CD8-positive, alpha-beta memory T cell (primary cell): ENCODE data around the gene BMF. TPM values are rescaled to one million over a fixed set of nuclear protein-coding genes. Genes with fewer than 3 reads are reported as not detected.
A peak's percentile ranks its signal among the peaks of the same experiment; 100 is the strongest.

Experiments
- CTCF ChIA-PET: fragments of 350-600 bp; sonication (Branson Sonifier 250); formaldehyde crosslinking; loops from one replicate; lab custom pipeline; 2021; ENCODE audit warnings: antibody characterized with exemption; lab: Charles Lee
- POLR2A ChIA-PET: fragments of 350-600 bp; sonication (Branson Sonifier 250); formaldehyde crosslinking; loops from one replicate; lab custom pipeline; 2021; ENCODE audit warnings: antibody characterized with exemption; lab: Charles Lee
- DNase-seq, 5 donors: peaks; one replicate each; pipeline versions ENCODE4 v3.0.0 to v3.0.0-alpha.2; 2020 to 2022; ENCODE audit warnings: mixed read lengths in 1 of 5
- H3K27ac ChIP-seq: one replicate; pipeline ENCODE4 v1.7.0; 2013; ENCODE audit warnings: low read depth, mild to moderate bottlenecking, low read length, moderate library complexity
- H3K27me3 ChIP-seq: 2 replicates; pipeline ENCODE4 v1.7.0; 2013; ENCODE audit warnings: low read length, mild to moderate bottlenecking; ENCODE audit not compliant: insufficient read depth, poor library complexity, severe bottlenecking
- H3K36me3 ChIP-seq: 2 replicates; pipeline ENCODE4 v1.7.0; 2013; ENCODE audit warnings: mild to moderate bottlenecking, low read length, moderate library complexity; ENCODE audit not compliant: insufficient read depth
- H3K4me1 ChIP-seq: 2 replicates; pipeline ENCODE4 v1.7.0; 2013; ENCODE audit warnings: mild to moderate bottlenecking, low read length, moderate library complexity; ENCODE audit not compliant: insufficient read depth
- H3K4me3 ChIP-seq: 2 replicates; pipeline ENCODE4 v1.7.0; 2013; ENCODE audit warnings: mild to moderate bottlenecking, low read length
- H3K9me3 ChIP-seq: 2 replicates; pipeline ENCODE4 v1.7.0; 2013; ENCODE audit warnings: mild to moderate bottlenecking, low read length
- H3K27ac Mint-ChIP-seq, 8 donors: one replicate each; pipeline ENCODE4 v1.8.0; 2020 to 2021; ENCODE audit warnings: mixed read lengths in 8 of 8, mild to moderate bottlenecking in 6 of 8, inconsistent platforms in 3 of 8, moderate library complexity in 3 of 8
- H3K27me3 Mint-ChIP-seq, 2 donors: one replicate each; pipeline ENCODE4 v1.8.0; 2020 to 2021; ENCODE audit warnings: mixed read lengths in 2 of 2, mild to moderate bottlenecking in 1 of 2, moderate library complexity in 1 of 2
- H3K36me3 Mint-ChIP-seq, 3 donors: one replicate each; pipeline ENCODE4 v1.8.0; 2020 to 2021; ENCODE audit warnings: mixed read lengths in 3 of 3, inconsistent platforms in 1 of 3, mild to moderate bottlenecking in 1 of 3
- H3K4me1 Mint-ChIP-seq, 3 donors: one replicate each; pipeline ENCODE4 v1.8.0; 2020 to 2021; ENCODE audit warnings: mixed read lengths in 3 of 3, inconsistent platforms in 1 of 3, mild to moderate bottlenecking in 1 of 3
- H3K4me3 Mint-ChIP-seq, 7 donors: one replicate each; pipeline ENCODE4 v1.8.0; 2020 to 2021; ENCODE audit warnings: mixed read lengths in 7 of 7, mild to moderate bottlenecking in 6 of 7, moderate library complexity in 4 of 7, inconsistent platforms in 2 of 7
- H3K9me3 Mint-ChIP-seq, 5 donors: one replicate each; pipeline ENCODE4 v1.8.0; 2020 to 2022; ENCODE audit warnings: mixed read lengths in 5 of 5, mild to moderate bottlenecking in 3 of 5, moderate library complexity in 2 of 5, inconsistent platforms in 1 of 5
- polyA plus RNA-seq: library from polyadenylated mRNA; unstranded; fragments of 300-500 nt; fragmentation: Illumina TruSeq; gene quantifications from one replicate; pipeline ENCODE4 v1.2.3, GENCODE V29; 2021
- total RNA-seq, 2 experiments: library from RNA; stranded (reverse); gene quantifications; one replicate each; pipeline ENCODE4 v1.2.3, GENCODE V29; 2021

The BMF gene
- total and polyA plus RNA-seq, 3 experiments from 2014 or later, result 2.3 to 16.8 (median 15.3) TPM

DNA sequence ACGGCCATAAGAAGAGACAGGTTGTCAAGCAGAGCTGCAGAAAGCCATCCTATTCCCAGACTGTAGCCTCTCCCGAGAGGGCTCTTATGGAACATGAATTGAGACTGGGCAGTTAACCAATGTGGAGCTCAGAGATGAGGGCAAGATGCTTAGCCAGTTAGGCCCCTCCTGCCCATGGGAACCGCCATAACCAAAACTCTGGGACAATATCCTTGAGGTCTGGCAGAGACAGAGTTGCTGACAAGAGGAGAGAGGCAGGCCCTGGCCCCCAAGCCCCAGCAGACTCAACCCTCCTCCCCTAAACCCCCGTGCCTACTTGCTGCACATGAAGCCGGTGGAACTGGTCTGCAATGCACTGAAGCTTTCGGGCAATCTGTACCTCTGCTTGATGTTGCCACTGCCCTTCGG is 4.8 kb downstream of the BMF start:
- Mint-ChIP-seq H3K4me3 (no peak overlapping the region), H3K27me3 (peaks cover 0 to 3% of the 10 kb centered on the region in 2 donors), H3K36me3 (peaks cover 0 to 22% (median 0%) of the 10 kb centered on the region in 3 donors), H3K9me3 (no peaks in the 10 kb centered on the region), H3K27ac (peak overlapping the region in 1 of 8 donors; percentile 79), H3K4me1 (peaks cover 63 to 87% (median 64%) of the 10 kb centered on the region in 3 donors)
- DNase-seq, result peak in 1 of 5 donors; percentile 35
- H3K27ac ChIP-seq, result no peak overlapping the region
- no peaks in the 10 kb centered on the region for H3K36me3 ChIP-seq
- ChIA-PET POLR2A (no interaction called here), CTCF (interaction anchor here (0.7 to 15.6 kb wide), 20 partner anchors 10 to 219 kb away, joined by 3 to 186 read pairs (median 10); partner anchors contain the start of genes BUB1B, INAFM2 and SRP14)
- no peak overlapping the region for H3K4me3 ChIP-seq
- H3K27me3 ChIP-seq, result no peaks in the 10 kb centered on the region
- no peaks in the 10 kb centered on the region for H3K9me3 ChIP-seq
- peaks cover 66% of the 10 kb centered on the region for H3K4me1 ChIP-seq

DNA sequence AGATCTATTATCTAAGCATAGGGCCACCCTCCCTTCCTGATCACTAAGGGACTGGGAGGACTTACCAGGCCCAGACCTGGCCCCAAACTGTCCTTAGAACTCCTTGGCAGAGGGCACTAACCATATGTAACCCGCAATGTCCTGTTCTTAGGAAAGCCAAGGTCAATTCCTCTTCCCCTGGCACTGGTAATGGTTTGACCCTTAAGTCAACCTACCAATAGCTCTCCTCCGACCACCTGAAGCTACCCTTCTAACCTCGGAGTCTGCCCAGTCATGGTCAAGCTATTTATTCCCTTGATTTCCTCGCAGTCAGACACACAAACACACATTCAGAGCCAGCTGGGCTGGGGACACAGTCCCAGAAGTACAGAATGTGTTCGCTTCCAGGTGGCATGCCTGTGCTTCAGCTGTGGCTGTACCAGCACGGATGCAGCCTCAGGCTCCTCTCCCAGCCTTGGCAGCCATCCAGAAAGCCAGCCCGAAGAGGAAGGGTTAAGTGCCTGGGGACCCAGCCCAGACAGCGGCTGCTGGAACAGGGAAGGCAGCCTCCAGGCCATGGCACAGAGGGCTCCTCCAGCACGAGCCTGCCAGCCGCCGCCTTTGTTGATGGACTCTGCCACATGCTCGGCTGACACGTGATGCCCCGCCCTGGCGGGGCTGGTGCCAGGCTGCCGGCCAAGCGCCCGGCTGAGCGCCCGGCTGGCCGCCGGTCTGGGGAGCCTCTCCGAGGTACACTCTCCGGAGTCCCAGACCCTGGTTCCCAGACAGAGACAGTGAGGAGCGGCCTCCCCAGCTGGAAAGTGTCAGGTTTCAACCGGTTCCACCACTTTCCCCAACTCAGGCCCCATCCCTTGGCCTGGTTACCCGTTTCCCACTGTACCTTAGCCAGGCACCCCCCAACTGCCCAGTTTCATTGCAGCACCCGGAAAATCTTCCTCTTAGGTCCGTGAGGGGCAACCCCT is 5.5 kb downstream of the BMF start:
- Histone ChIP-seq H3K9me3 (no peaks in the 10 kb centered on the region), H3K4me3 (no peak overlapping the region), H3K36me3 (no peaks in the 10 kb centered on the region), H3K27ac (no peak overlapping the region), H3K4me1 (peaks cover 71% of the 10 kb centered on the region), H3K27me3 (no peaks in the 10 kb centered on the region)
- Mint-ChIP-seq H3K27me3 (peaks cover 0 to 2% of the 10 kb centered on the region in 2 donors), H3K36me3 (peaks cover 0 to 18% (median 0%) of the 10 kb centered on the region in 3 donors), H3K4me1 (peaks cover 67 to 91% (median 70%) of the 10 kb centered on the region in 3 donors), H3K9me3 (no peaks in the 10 kb centered on the region), H3K4me3 (no peak overlapping the region), H3K27ac (no peak overlapping the region)
- CTCF ChIA-PET, result interaction anchor here (1.2 to 15.6 kb wide), 9 partner anchors 11 to 151 kb away, joined by 3 to 186 read pairs (median 17); partner anchors contain the start of gene SRP14
- POLR2A ChIA-PET, result interaction anchor here (0.8 kb wide), 1 partner anchor 44 kb away, joined by 4 read pairs; no protein-coding TSS in a partner anchor
- DNase-seq, result peak in 1 of 5 donors; percentile 42

DNA sequence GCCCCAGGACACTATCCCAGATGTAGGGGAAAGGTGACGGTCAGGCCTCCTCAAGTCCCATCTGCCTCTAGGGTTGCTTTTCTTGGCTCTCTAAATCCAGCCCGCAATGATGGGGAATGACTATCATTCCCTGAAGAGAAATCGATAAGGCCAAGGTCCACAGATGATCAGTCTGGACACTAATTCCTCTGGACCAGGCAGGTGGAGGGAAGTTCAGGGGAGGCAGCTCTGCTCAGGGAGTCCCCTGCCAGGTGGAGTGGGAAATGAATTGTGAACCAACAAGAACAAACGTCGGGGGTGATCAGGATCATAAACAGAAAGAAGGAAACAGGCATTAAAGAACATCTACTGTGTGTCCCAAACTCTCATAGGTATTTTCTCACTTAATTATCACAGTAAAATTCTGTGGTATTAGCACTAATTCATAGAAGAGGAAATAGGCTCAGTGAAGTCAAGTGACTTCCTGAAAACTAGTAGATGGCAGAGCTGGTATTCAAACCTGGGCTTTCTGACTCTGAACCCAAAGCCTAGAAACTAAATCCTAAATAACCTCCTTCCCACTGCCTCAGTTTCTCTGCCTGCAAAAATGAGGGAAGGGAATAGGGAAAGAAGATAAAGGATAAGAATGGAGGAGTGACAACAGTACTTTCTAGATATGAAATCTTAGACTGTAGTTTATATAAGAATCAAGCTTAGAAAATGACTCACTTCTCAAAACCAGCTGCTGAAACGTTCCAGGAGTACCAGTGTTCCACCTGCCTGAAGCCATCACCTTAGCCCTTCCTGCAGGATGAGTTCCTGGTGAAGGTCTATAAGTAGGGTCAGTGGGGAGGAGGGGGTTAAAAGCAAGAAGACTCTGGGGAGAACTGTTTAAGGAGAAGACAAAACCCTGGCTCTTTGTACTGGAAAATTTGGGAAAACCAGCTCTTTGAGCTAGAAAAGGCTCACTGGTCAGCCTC is 7.5 kb downstream of the BMF start:
- H3K9me3 Mint-ChIP-seq, result no peaks in the 10 kb centered on the region
- H3K4me1 ChIP-seq, result peaks cover 62% of the 10 kb centered on the region
- peak overlapping the region in 6 of 7 donors; percentile 34 to 69 (median 58) for H3K4me3 Mint-ChIP-seq
- POLR2A ChIA-PET, result interaction anchor here (0.6 kb wide), 1 partner anchor 8 kb away, joined by 3 read pairs; no protein-coding TSS in a partner anchor
- H3K9me3 ChIP-seq, result no peaks in the 10 kb centered on the region
- H3K36me3 Mint-ChIP-seq, result peaks cover 0 to 18% (median 0%) of the 10 kb centered on the region in 3 donors
- H3K27ac ChIP-seq, result peak overlapping the region; percentile 13
- H3K27me3 Mint-ChIP-seq, result no peaks in the 10 kb centered on the region
- peak overlapping the region; percentile 7 to 87 (median 69) for H3K27ac Mint-ChIP-seq
- no peak for DNase-seq
- CTCF ChIA-PET, result interaction anchor here (0.9 to 19.8 kb wide), 5 partner anchors 7 to 55 kb away, joined by 3 to 186 read pairs (median 140); partner anchors contain the start of gene BMF
- H3K27me3 ChIP-seq, result no peaks in the 10 kb centered on the region
- peaks cover 54 to 91% (median 57%) of the 10 kb centered on the region in 3 donors for H3K4me1 Mint-ChIP-seq
- H3K4me3 ChIP-seq, result no peak overlapping the region
- no peaks in the 10 kb centered on the region for H3K36me3 ChIP-seq

DNA sequence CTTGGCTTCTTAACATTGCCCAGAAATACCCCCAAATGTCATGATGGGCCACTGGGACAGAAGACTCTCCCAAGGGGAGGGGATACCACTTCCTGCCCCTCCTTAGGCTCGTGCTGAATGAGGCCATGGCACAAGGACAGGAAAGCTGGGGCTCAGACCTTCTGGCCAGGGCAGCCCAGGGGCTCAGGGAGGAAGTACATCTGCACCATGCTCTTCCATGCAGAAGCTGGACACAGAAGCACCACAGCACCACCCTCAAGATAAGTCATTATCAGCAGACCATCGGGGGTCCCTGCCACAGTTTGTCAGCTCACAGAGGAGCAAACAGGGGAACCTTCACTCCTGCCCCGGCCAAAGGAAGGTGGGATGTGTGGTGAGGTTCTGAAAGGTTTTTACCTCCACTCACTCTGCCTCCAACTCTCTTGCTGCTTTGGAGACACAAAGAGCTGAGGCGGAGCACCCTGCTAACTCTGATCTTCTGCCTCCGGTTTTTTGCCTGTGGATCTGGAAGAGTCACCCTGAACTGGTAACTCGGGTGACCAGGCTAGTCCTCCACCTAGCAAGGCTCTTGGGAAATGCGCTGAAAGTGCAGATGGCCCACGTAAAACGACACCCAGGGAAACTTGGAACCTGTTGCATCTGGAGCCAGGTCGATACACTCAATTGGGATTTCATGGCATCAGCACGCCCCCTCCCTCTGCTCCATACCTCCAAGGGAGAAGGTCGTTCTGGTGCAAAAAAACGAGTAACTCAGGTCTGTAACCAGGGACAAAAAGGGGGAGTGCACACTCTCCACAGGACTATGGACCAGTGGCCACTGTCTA is 8.3 kb downstream of the BMF start:
- no peaks in the 10 kb centered on the region for H3K9me3 Mint-ChIP-seq
- Histone ChIP-seq H3K27ac (peak overlapping the region; percentile 13), H3K4me3 (no peak overlapping the region), H3K4me1 (peaks cover 55% of the 10 kb centered on the region), H3K9me3 (no peaks in the 10 kb centered on the region), H3K27me3 (no peaks in the 10 kb centered on the region), H3K36me3 (no peaks in the 10 kb centered on the region)
- no peaks in the 10 kb centered on the region for H3K27me3 Mint-ChIP-seq
- peak in 1 of 5 donors; percentile 23 for DNase-seq
- peaks cover 0 to 16% (median 0%) of the 10 kb centered on the region in 3 donors for H3K36me3 Mint-ChIP-seq
- peak overlapping the region in 4 of 8 donors; percentile 40 to 87 (median 59) for H3K27ac Mint-ChIP-seq
- H3K4me1 Mint-ChIP-seq, result peaks cover 47 to 90% (median 48%) of the 10 kb centered on the region in 3 donors
- ChIA-PET CTCF (interaction anchor here (1.9 to 19.8 kb wide), 3 partner anchors 8 to 174 kb away, joined by 5 to 186 read pairs (median 140); partner anchors contain the start of gene BMF), POLR2A (interaction anchor here (1.1 to 3.2 kb wide), 3 partner anchors 8 to 53 kb away, joined by 4 to 23 read pairs (median 4); partner anchors contain the start of gene BMF)
- H3K4me3 Mint-ChIP-seq, result peak overlapping the region in 2 of 7 donors; percentile 34 to 69

DNA sequence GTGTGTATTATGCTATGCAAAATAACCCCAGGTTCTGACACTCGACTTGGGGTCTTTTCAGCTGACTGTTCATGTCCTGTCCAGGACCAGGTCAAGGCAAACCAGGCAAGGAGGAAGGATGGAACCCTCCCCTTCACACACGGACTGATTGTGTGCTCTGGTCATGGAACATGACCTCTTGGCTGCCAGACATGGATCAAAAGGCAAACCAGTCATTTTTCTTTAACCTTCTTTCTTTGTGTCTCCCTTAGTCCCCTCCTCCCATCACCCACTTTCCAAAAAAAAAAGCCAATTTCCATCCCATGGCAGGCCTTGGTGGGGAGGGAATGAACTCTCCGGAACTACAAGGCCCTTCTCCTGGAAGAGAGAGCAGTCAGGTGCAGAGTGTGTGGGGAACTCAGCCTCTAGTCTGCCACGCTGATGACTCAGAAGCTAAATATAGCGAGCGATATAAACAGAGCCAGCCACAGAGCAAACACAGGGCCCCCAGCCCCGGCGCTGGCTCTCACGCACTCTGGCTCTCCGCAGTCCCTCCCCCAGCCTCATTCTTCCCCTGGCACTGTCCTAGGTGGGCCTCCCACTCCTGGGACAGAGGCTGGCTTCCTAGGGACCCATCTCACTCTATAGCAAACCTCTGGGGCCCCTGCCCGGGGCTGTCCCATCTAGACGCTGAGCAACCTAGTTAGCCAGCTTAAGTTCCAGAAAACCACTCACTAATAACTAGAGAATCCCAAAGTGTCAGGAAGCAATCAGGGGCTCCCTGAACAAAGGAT is 10.0 kb downstream of the BMF start:
- no peaks in the 10 kb centered on the region for H3K9me3 Mint-ChIP-seq
- DNase-seq, result peak; percentile 13 to 87 (median 38)
- peak overlapping the region; percentile 42 for H3K4me3 ChIP-seq
- POLR2A ChIA-PET, result interaction anchor here (0.6 to 3.2 kb wide), 7 partner anchors 9 to 75 kb away, joined by 3 to 23 read pairs (median 4); partner anchors contain the start of gene BMF
- peak overlapping the region in 6 of 7 donors; percentile 51 to 82 (median 69) for H3K4me3 Mint-ChIP-seq
- H3K27me3 Mint-ChIP-seq, result no peaks in the 10 kb centered on the region
- H3K4me1 Mint-ChIP-seq, result peaks cover 36 to 84% (median 41%) of the 10 kb centered on the region in 3 donors
- no peaks in the 10 kb centered on the region for H3K9me3 ChIP-seq
- no peaks in the 10 kb centered on the region for H3K27me3 ChIP-seq
- no peaks in the 10 kb centered on the region for H3K36me3 ChIP-seq
- CTCF ChIA-PET, result interaction anchor here (1.2 to 19.8 kb wide), 4 partner anchors 10 to 176 kb away, joined by 3 to 186 read pairs (median 72); partner anchors contain the start of gene BMF
- H3K36me3 Mint-ChIP-seq, result peaks cover 0 to 16% (median 0%) of the 10 kb centered on the region in 3 donors
- peak overlapping the region; percentile 56 to 94 (median 86) for H3K27ac Mint-ChIP-seq
- H3K27ac ChIP-seq, result peak overlapping the region; percentile 43
- peaks cover 45% of the 10 kb centered on the region for H3K4me1 ChIP-seq

DNA sequence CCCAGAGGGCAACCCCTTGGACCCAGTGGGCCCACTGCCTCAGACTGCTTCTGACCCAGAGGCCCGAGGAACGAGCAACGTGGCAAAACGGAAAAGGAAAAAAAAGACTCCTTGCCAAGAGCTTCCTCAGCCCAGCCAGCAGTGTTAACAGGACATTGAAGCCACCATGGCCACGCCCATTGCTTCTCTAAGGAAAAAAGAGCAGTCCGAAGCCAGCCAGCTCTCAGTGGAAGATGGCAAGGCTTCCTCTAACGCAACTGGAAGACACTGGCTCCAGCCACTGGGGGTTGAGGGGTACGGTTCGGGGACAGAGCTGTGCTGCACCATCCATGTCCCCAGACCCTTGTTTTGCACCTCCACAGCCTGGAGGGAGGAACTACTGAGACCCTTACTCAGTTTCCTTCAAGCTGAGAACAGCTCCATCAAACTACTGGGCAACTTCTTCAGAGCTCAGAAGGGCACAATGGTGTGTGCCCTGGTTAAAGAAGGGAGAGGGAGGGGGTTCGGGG is 10.7 kb downstream of the BMF start:
- peaks cover 0 to 18% (median 0%) of the 10 kb centered on the region in 3 donors for H3K36me3 Mint-ChIP-seq
- POLR2A ChIA-PET, result interaction anchor here (0.6 to 3.2 kb wide), 3 partner anchors 10 to 74 kb away, joined by 3 to 23 read pairs (median 5); partner anchors contain the start of gene BMF
- H3K4me1 Mint-ChIP-seq, result peaks cover 36 to 85% (median 41%) of the 10 kb centered on the region in 3 donors
- peak overlapping the region in 5 of 8 donors; percentile 26 to 94 (median 88) for H3K27ac Mint-ChIP-seq
- H3K27me3 Mint-ChIP-seq, result no peaks in the 10 kb centered on the region
- no peaks in the 10 kb centered on the region for H3K9me3 Mint-ChIP-seq
- H3K27ac ChIP-seq, result peak overlapping the region; percentile 43
- H3K36me3 ChIP-seq, result no peaks in the 10 kb centered on the region
- DNase-seq, result peak in 1 of 5 donors; percentile 43
- CTCF ChIA-PET, result interaction anchor here (3.3 to 19.8 kb wide), 3 partner anchors 11 to 176 kb away, joined by 10 to 186 read pairs (median 140); partner anchors contain the start of gene BMF
- H3K4me3 ChIP-seq, result peak overlapping the region; percentile 42
- peaks cover 45% of the 10 kb centered on the region for H3K4me1 ChIP-seq
- no peaks in the 10 kb centered on the region for H3K9me3 ChIP-seq
- no peaks in the 10 kb centered on the region for H3K27me3 ChIP-seq
- peak overlapping the region in 3 of 7 donors; percentile 51 to 78 (median 75) for H3K4me3 Mint-ChIP-seq
